CD4-positive, CD25-positive, alpha-beta regulatory T cell (primary cell): ENCODE measurements around the gene ELAVL3. TPM values are rescaled to one million over a fixed set of nuclear protein-coding genes. Genes with fewer than 3 reads are reported as not detected.
"Not testable (repeated sequence)": the region's sequence is repeated elsewhere in the genome, so short reads cannot be mapped to it uniquely, and the experiment has no call there.

ENCODE experiments used
- ATAC-seq, 2 donors: fragments of 150-1000 bp; cut with Tn5 transposase; one replicate each; pipeline ENCODE4 v1.10.0; 2021; ENCODE audit warnings: low read depth in 2 of 2, moderate number of reproducible peaks in 2 of 2, moderate library complexity in 1 of 2
- DNase-seq, 3 donors: peaks; one replicate each; pipeline versions ENCODE4 v3.0.0 to v3.0.0-alpha.2; 2012 to 2022; ENCODE audit warnings: mixed read lengths in 1 of 3
- H3K27ac ChIP-seq: one replicate; pipeline ENCODE4 v1.7.0; 2013; ENCODE audit warnings: mild to moderate bottlenecking, low read length; ENCODE audit not compliant: insufficient read depth, poor library complexity, severe bottlenecking
- H3K27me3 ChIP-seq: one replicate; pipeline ENCODE4 v1.7.0; 2013; ENCODE audit warnings: low read length; ENCODE audit not compliant: control insufficient read depth, insufficient read depth
- H3K36me3 ChIP-seq: one replicate; pipeline ENCODE4 v1.7.0; 2013; ENCODE audit warnings: mild to moderate bottlenecking, low read length, moderate library complexity; ENCODE audit not compliant: control insufficient read depth, insufficient read depth
- H3K4me1 ChIP-seq: 2 replicates; pipeline ENCODE4 v1.7.0; 2013; ENCODE audit warnings: mild to moderate bottlenecking, low read length; ENCODE audit not compliant: insufficient read depth, control insufficient read depth, poor library complexity, severe bottlenecking
- H3K4me3 ChIP-seq: one replicate; pipeline ENCODE4 v1.7.0; 2013; ENCODE audit warnings: low read depth, mild to moderate bottlenecking, low read length, moderate library complexity
- H3K9me3 ChIP-seq, 2 experiments: 1 replicate in 1 of 2; 2 replicates in 1 of 2; pipeline ENCODE4 v1.7.0; 2013; ENCODE audit warnings: low read length in 2 of 2, mild to moderate bottlenecking in 1 of 2, moderate library complexity in 1 of 2; ENCODE audit not compliant: control insufficient read depth in 2 of 2
- H3K27ac Mint-ChIP-seq, 3 donors: one replicate each; pipeline ENCODE4 v1.8.0; 2020 to 2022; ENCODE audit warnings: mild to moderate bottlenecking in 3 of 3, mixed read lengths in 3 of 3, moderate library complexity in 2 of 3
- H3K27me3 Mint-ChIP-seq: one replicate; pipeline ENCODE4 v1.8.0; 2022; ENCODE audit warnings: mild to moderate bottlenecking, mixed read lengths
- H3K36me3 Mint-ChIP-seq: one replicate; pipeline ENCODE4 v1.8.0; 2020; ENCODE audit warnings: mixed read lengths
- H3K4me1 Mint-ChIP-seq, 4 donors: one replicate each; pipeline ENCODE4 v1.8.0; 2020 to 2022; ENCODE audit warnings: mixed read lengths in 4 of 4, mild to moderate bottlenecking in 1 of 4
- H3K4me3 Mint-ChIP-seq, 4 donors: one replicate each; pipeline ENCODE4 v1.8.0; 2020 to 2022; ENCODE audit warnings: mild to moderate bottlenecking in 4 of 4, mixed read lengths in 4 of 4, moderate library complexity in 3 of 4
- H3K9me3 Mint-ChIP-seq, 7 donors: one replicate each; pipeline ENCODE4 v1.8.0; 2020 to 2022; ENCODE audit warnings: mixed read lengths in 7 of 7, mild to moderate bottlenecking in 3 of 7, moderate library complexity in 2 of 7
- polyA plus RNA-seq, 4 donors: library from polyadenylated mRNA; unstranded; fragments of 300-500 nt; fragmentation: Illumina TruSeq; gene quantifications; one replicate each; pipeline ENCODE4 v1.2.3, GENCODE V29; 2021
- total RNA-seq: library from RNA; stranded (reverse); gene quantifications from one replicate; pipeline ENCODE4 v1.2.3, GENCODE V29; 2022

Gene ELAVL3
- total and polyA plus RNA-seq, 5 donors from 2014 or later: not detected

DNA sequence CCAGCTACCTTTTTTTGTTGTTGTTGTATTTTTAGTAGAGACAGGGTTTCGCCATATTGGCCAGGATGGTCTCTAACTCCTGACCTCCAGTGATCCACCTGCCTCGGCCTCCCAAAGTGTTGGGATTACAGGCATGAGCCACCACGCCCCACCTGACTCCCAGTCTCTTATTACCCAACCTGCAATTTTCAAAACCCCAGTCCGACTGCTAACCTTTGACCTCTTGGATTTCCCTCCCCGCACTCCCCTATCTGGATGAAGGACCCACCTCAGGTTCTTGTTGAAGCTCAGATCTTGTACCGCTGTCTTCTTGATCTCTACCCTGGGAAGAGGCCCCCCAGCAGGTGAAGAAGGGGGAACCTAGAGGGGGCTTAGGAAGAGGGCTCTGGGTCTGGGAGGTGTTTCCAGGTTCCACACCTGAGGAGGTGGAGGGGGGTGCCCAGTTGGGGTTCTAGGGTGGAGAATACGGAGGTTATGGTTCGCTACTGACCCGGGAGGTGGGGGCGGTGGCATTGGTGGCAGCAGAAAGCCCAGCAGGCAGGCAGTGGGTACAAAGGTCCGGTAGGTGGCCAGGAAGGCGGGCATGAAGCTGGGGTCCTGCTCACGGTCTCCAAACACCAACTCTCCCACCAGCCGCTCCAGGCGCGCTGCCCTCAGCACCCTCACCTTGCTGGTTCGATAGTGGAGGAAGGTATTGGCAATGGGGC is 64.3 kb downstream of the ELAVL3 start:
- H3K4me3 Mint-ChIP-seq: no peak overlapping the region
- H3K4me1 Mint-ChIP-seq: peaks cover 0 to 25% (median 6%) of the 10 kb centered on the region in 4 donors
- ATAC-seq: no peak
- Histone ChIP-seq H3K27me3 (peaks cover 5% of the 10 kb centered on the region), H3K4me3 (no peak overlapping the region), H3K27ac (no peak overlapping the region), H3K9me3 (no peaks in the 10 kb centered on the region), H3K4me1 (peaks cover 27% of the 10 kb centered on the region), H3K36me3 (no peaks in the 10 kb centered on the region)
- H3K9me3 Mint-ChIP-seq: no peaks in the 10 kb centered on the region
- no peaks in the 10 kb centered on the region for H3K36me3 Mint-ChIP-seq
- no peak overlapping the region for H3K27ac Mint-ChIP-seq
- H3K27me3 Mint-ChIP-seq: peaks cover 56% of the 10 kb centered on the region
- no peak for DNase-seq

- H3K27me3 Mint-ChIP-seq: peaks cover 36% of the 10 kb centered on the region
- Histone ChIP-seq H3K4me1 (peaks cover 13% of the 10 kb centered on the region), H3K36me3 (no peaks in the 10 kb centered on the region), H3K27ac (no peak overlapping the region), H3K9me3 (no peaks in the 10 kb centered on the region), H3K27me3 (peaks cover under 1% of the 10 kb centered on the region), H3K4me3 (no peak overlapping the region)
- no peak overlapping the region for H3K27ac Mint-ChIP-seq
- H3K4me1 Mint-ChIP-seq: peaks cover 0 to 12% (median 0%) of the 10 kb centered on the region in 4 donors
- DNase-seq (no peak), ATAC-seq (no peak)
- no peaks in the 10 kb centered on the region for H3K9me3 Mint-ChIP-seq
- H3K36me3 Mint-ChIP-seq: no peaks in the 10 kb centered on the region
- no peak overlapping the region for H3K4me3 Mint-ChIP-seq
These were observed 66.3 kb downstream of the ELAVL3 start for GRCh38 chr19:11414544-11414943.

GRCh38 chr19:11410682-11411081 is 70.2 kb downstream of the ELAVL3 start:
- Mint-ChIP-seq H3K36me3 (no peaks in the 10 kb centered on the region), H3K27me3 (peaks cover 9% of the 10 kb centered on the region), H3K4me1 (peaks cover 0 to 2% (median 0%) of the 10 kb centered on the region in 4 donors), H3K9me3 (no peaks in the 10 kb centered on the region), H3K27ac (no peak overlapping the region), H3K4me3 (no peak overlapping the region)
- Histone ChIP-seq H3K27ac (no peak overlapping the region), H3K4me3 (no peak overlapping the region), H3K9me3 (no peaks in the 10 kb centered on the region), H3K36me3 (no peaks in the 10 kb centered on the region), H3K4me1 (peaks cover 3% of the 10 kb centered on the region), H3K27me3 (peaks cover 2% of the 10 kb centered on the region)
- DNase-seq (no peak), ATAC-seq (no peak)

GRCh38 chr19:11408591-11408990 is 72.3 kb downstream of the ELAVL3 start:
- Mint-ChIP-seq H3K9me3 (no peaks in the 10 kb centered on the region), H3K36me3 (no peaks in the 10 kb centered on the region), H3K4me3 (no peak overlapping the region), H3K27me3 (peaks cover 9% of the 10 kb centered on the region), H3K27ac (no peak overlapping the region), H3K4me1 (peaks cover 0 to 2% (median 0%) of the 10 kb centered on the region in 4 donors)
- H3K4me3 ChIP-seq: no peak overlapping the region
- H3K27me3 ChIP-seq: peaks cover 2% of the 10 kb centered on the region
- no peak for DNase-seq
- H3K9me3 ChIP-seq: no peaks in the 10 kb centered on the region
- no peaks in the 10 kb centered on the region for H3K36me3 ChIP-seq
- no peak for ATAC-seq
- peaks cover 3% of the 10 kb centered on the region for H3K4me1 ChIP-seq
- H3K27ac ChIP-seq: no peak overlapping the region

- H3K4me3 Mint-ChIP-seq, H3K27me3 Mint-ChIP-seq, H3K36me3 Mint-ChIP-seq, H3K4me1 ChIP-seq, H3K27ac Mint-ChIP-seq, H3K27me3 ChIP-seq, H3K4me3 ChIP-seq, ATAC-seq, H3K9me3 ChIP-seq, H3K9me3 Mint-ChIP-seq, DNase-seq, H3K4me1 Mint-ChIP-seq, H3K36me3 ChIP-seq, H3K27ac ChIP-seq: not testable (repeated sequence)
These were observed 74.1 kb downstream of the ELAVL3 start for GRCh38 chr19:11406703-11407236.

GRCh38 chr19:11405846-11406643 is 74.8 kb downstream of the ELAVL3 start:
- DNase-seq: peak in 2 of 3 donors; percentile 34 to 40

DNA sequence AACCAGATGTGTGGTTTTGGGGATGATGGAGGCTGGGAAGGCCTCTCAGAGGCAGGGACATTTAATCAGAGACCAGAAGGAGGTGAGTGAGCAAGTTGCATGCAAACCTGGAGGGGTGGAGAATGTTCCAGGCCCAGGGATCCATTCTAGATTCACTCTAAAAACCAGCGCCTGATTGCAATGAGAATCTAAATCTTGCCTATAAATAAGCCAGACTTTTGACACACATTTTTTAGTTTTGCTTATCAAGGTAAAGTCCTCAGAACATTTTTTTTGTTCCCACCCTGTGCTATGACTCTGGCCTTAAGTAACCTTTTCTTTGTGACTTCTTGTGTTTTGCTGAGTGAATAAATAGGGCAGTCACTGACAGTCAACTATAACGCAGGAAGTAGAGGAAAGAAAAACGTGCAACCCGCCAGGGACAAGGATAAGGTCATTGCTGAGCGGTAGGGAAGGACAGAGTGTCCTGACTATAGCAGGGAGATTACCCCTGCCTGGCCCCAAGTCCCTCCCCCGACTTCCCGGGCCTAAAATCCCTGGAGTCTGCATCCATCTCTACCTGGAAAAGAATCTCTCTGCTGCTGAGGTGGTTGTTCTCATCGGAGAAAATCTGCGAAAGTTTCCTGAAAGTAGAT is 76.1 kb downstream of the ELAVL3 start:
- Mint-ChIP-seq H3K27me3 (peaks cover 6% of the 10 kb centered on the region), H3K9me3 (no peaks in the 10 kb centered on the region), H3K4me1 (peaks cover 0 to 2% (median 0%) of the 10 kb centered on the region in 4 donors), H3K4me3 (no peak overlapping the region), H3K27ac (no peak overlapping the region), H3K36me3 (no peaks in the 10 kb centered on the region)
- ATAC-seq (no peak), DNase-seq (no peak)
- no peaks in the 10 kb centered on the region for H3K36me3 ChIP-seq
- no peak overlapping the region for H3K27ac ChIP-seq
- peaks cover 2% of the 10 kb centered on the region for H3K27me3 ChIP-seq
- H3K4me3 ChIP-seq: no peak overlapping the region
- peaks cover 3% of the 10 kb centered on the region for H3K4me1 ChIP-seq
- H3K9me3 ChIP-seq: no peaks in the 10 kb centered on the region

More at GRCh38 chr19:11405846-11406643, 74.8 kb downstream of the ELAVL3 start:
- no peak overlapping the region for H3K27ac ChIP-seq
- H3K4me1 ChIP-seq: peaks cover 3% of the 10 kb centered on the region
- no peaks in the 10 kb centered on the region for H3K9me3 ChIP-seq
- H3K9me3 Mint-ChIP-seq: no peaks in the 10 kb centered on the region
- no peak overlapping the region for H3K4me3 ChIP-seq
- no peaks in the 10 kb centered on the region for H3K36me3 Mint-ChIP-seq
- no peaks in the 10 kb centered on the region for H3K36me3 ChIP-seq
- H3K27ac Mint-ChIP-seq: no peak overlapping the region
- peaks cover 2% of the 10 kb centered on the region for H3K27me3 ChIP-seq
- H3K4me3 Mint-ChIP-seq: no peak overlapping the region
- H3K4me1 Mint-ChIP-seq: peaks cover 0 to 2% (median 0%) of the 10 kb centered on the region in 4 donors
- H3K27me3 Mint-ChIP-seq: peaks cover 6% of the 10 kb centered on the region
- peak in 1 of 2 donors; percentile 63 for ATAC-seq
